Measurements from ENCODE around the gene CTDP1. TPM values are rescaled to one million over a fixed set of nuclear protein-coding genes. Genes with fewer than 3 reads are reported as not detected.

The CTDP1 gene
- total RNA-seq, 2 experiments from 2014 or later, result 28.0 to 29.1 TPM

GRCh38 chr18:79784965-79785770 lies 105.6 kb downstream of the CTDP1 start:
- H3K4me3 Mint-ChIP-seq, result no peak overlapping the region
- CTCF ChIA-PET, result interaction anchor here (0.6 kb wide), 1 partner anchor 32 kb away, joined by 3 read pairs; no protein-coding TSS in a partner anchor
- H3K27ac Mint-ChIP-seq, result no peak overlapping the region
- no peaks in the 10 kb centered on the region for H3K9me3 Mint-ChIP-seq
- no peaks in the 10 kb centered on the region for H3K36me3 Mint-ChIP-seq (ENCODE audit: low read depth)
- intact Hi-C loops (cut with micrococcal nuclease), result no loop called here
- H3K4me1 Mint-ChIP-seq (ENCODE audit: low read depth), result no peaks in the 10 kb centered on the region
- peaks cover 34% of the 10 kb centered on the region for H3K27me3 Mint-ChIP-seq (ENCODE audit: low read depth)
- no peak for DNase-seq

GRCh38 chr18:79785831-79786230 lies 106.2 kb downstream of the CTDP1 start:
- DNase-seq, result no peak
- CTCF ChIA-PET, result no interaction called here

GRCh38 chr18:79786304-79786703 lies 106.7 kb downstream of the CTDP1 start:
- Mint-ChIP-seq H3K4me1 (ENCODE audit: low read depth) (peaks cover 2% of the 10 kb centered on the region), H3K27me3 (ENCODE audit: low read depth) (peaks cover 43% of the 10 kb centered on the region), H3K36me3 (ENCODE audit: low read depth) (no peaks in the 10 kb centered on the region), H3K27ac (no peak overlapping the region), H3K9me3 (no peaks in the 10 kb centered on the region), H3K4me3 (no peak overlapping the region)
- intact Hi-C loops (cut with micrococcal nuclease), result no loop called here
- no peak for DNase-seq
- CTCF ChIA-PET, result no interaction called here

More at GRCh38 chr18:79785831-79786230, 106.2 kb downstream of the CTDP1 start:
- no peak overlapping the region for H3K4me3 Mint-ChIP-seq
- no peak overlapping the region for H3K27ac Mint-ChIP-seq
- H3K27me3 Mint-ChIP-seq (ENCODE audit: low read depth), result peaks cover 39% of the 10 kb centered on the region
- no peaks in the 10 kb centered on the region for H3K36me3 Mint-ChIP-seq (ENCODE audit: low read depth)
- no peaks in the 10 kb centered on the region for H3K9me3 Mint-ChIP-seq
- intact Hi-C loops (cut with micrococcal nuclease), result no loop called here
- no peaks in the 10 kb centered on the region for H3K4me1 Mint-ChIP-seq (ENCODE audit: low read depth)

GRCh38 chr18:79786786-79787526 lies 107.4 kb downstream of the CTDP1 start:
- intact Hi-C loops (cut with micrococcal nuclease), result no loop called here
- Mint-ChIP-seq H3K27me3 (ENCODE audit: low read depth) (peaks cover 49% of the 10 kb centered on the region), H3K4me3 (no peak overlapping the region), H3K4me1 (ENCODE audit: low read depth) (peaks cover 5% of the 10 kb centered on the region), H3K9me3 (no peaks in the 10 kb centered on the region), H3K27ac (no peak overlapping the region), H3K36me3 (ENCODE audit: low read depth) (no peaks in the 10 kb centered on the region)
- no peak for DNase-seq
- CTCF ChIA-PET, result no interaction called here

DNA sequence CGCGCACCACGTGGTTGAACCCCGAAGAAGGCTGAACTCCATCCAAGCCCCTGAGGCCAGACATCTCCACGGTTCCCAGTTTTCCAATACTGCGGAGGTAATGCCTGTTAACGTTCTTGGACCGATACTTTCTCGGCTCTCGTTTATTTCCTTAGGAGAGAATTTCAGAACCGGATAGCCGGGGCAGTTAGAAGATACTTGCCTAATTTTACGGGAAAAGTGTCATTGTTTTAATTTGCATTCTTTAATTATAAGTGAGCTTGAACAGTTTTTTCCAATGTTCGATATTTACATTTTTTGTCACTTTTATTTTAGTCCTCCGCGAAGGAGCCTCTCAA lies 107.9 kb downstream of the CTDP1 start:
- H3K4me3 Mint-ChIP-seq, result no peak overlapping the region
- H3K9me3 Mint-ChIP-seq, result no peaks in the 10 kb centered on the region
- intact Hi-C loops (cut with micrococcal nuclease), result no loop called here
- H3K4me1 Mint-ChIP-seq (ENCODE audit: low read depth), result peaks cover 7% of the 10 kb centered on the region
- CTCF ChIA-PET, result no interaction called here
- no peak overlapping the region for H3K27ac Mint-ChIP-seq
- no peaks in the 10 kb centered on the region for H3K36me3 Mint-ChIP-seq (ENCODE audit: low read depth)
- DNase-seq, result no peak
- peaks cover 55% of the 10 kb centered on the region for H3K27me3 Mint-ChIP-seq (ENCODE audit: low read depth)

DNA sequence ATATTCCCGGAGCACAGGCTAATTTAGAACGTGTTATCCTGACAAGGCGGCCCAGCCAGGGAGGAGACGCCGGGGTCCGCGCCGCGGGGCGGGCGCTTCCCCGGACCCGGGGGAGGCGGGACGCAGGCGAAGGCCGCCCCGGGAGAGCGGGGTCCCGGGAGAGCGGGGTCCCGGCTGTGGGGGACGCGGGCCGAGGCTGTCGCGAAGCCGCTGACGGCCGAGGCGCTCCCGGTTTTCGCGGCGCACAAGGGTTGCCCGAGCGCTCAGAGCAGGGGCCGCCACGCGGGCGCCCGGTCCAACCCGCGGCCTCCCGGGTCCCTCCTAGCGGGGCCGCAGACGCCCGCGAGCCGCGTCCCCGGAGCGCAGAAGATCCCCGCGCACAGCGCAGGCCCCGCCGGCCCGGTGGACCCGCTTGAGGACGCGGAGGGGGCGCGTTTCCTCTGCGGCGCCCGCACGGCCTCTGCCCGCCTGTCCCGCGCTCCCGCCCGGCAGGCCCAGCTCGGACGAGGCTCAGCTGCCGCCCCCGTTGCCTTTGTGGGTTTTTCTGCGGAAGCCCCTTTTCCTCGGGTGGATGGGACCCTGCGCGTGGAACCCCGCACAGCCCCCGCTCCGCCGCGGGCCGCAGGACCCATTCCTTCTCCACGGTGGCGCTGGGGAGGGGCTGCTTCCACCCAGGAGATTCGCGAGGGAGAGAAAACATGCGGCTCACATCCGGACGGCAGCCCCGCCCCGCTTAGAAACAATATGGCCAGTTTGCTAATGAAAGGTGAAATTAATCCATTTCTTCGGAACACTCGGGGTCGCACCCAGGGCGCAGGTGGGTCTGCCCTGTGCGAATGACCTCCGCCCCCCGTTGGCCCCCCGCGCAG lies 108.5 kb downstream of the CTDP1 start:
- Mint-ChIP-seq H3K27me3 (ENCODE audit: low read depth) (peaks cover 60% of the 10 kb centered on the region), H3K27ac (no peak overlapping the region), H3K4me3 (no peak overlapping the region)

DNA sequence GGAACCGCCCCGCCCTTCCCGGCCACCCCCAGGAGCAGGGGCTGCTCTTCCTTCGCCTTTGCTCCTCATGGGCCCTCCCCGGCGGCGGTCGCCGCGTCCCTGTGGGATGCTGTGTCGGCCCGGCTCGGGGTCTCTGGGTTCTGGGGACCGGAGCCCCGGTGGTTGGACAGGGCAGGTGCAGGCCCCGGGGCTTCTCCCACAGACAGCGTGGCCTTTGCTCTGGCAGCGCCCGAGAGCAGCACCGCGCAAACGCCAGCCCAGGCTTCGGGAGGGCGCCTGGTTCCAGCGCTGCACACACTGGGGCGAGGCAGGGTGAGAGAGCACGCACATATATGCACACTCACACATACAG lies 109.1 kb downstream of the CTDP1 start:
- CTCF ChIA-PET, result no interaction called here
- Mint-ChIP-seq H3K36me3 (ENCODE audit: low read depth) (no peaks in the 10 kb centered on the region), H3K9me3 (no peaks in the 10 kb centered on the region), H3K4me3 (no peak overlapping the region), H3K27me3 (ENCODE audit: low read depth) (peaks cover 60% of the 10 kb centered on the region), H3K4me1 (ENCODE audit: low read depth) (peaks cover 10% of the 10 kb centered on the region), H3K27ac (no peak overlapping the region)
- DNase-seq, result no peak
- intact Hi-C loops (cut with micrococcal nuclease), result no loop called here

More for the DNA sequence above, 108.5 kb downstream of the CTDP1 start:
- Mint-ChIP-seq H3K4me1 (ENCODE audit: low read depth) (peaks cover 10% of the 10 kb centered on the region), H3K36me3 (ENCODE audit: low read depth) (no peaks in the 10 kb centered on the region), H3K9me3 (no peaks in the 10 kb centered on the region)
- intact Hi-C loops (cut with micrococcal nuclease), result no loop called here
- CTCF ChIA-PET, result no interaction called here
- no peak for DNase-seq

DNA sequence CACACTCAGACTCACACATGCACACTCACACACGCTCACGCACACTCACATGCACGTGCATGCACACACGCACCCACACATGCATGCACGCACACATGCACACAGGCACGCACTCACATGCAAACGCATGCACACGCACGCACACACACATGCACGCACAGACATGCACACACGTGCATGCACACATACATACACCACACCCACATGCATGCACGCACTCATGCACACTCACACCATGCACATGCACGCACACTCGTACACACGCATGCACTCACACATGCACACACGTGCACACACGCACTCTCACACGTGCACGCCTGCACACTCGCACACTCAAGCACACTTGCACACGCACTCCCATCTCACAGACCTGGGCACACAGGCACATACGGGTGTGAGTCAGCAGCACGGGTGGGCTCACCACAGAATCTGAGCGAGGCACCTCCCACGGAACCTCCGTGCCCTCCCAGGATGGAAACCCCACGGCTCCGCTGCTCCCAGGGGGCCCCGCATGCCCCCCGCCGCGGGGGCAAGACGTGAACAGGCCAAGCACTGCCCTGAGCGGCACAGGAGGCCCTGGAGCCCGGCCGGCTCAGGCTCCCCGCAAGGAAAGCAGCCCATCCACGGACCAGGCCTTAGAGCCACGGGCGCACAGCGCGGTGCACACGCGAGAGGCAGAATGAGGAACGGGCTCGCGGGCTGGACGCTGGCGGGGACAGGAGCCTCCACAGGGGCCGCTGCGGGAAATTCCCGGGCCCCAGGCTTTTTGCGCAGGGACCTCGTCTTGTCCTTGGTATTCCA lies 109.7 kb downstream of the CTDP1 start:
- no peak for DNase-seq
- CTCF ChIA-PET, result no interaction called here
- H3K36me3 Mint-ChIP-seq (ENCODE audit: low read depth), result no peaks in the 10 kb centered on the region

GRCh38 chr18:79789901-79790890 lies 110.6 kb downstream of the CTDP1 start:
- Mint-ChIP-seq H3K27me3 (ENCODE audit: low read depth) (peaks cover 56% of the 10 kb centered on the region), H3K4me1 (ENCODE audit: low read depth) (peaks cover 10% of the 10 kb centered on the region), H3K36me3 (ENCODE audit: low read depth) (no peaks in the 10 kb centered on the region), H3K4me3 (no peak overlapping the region), H3K27ac (no peak overlapping the region), H3K9me3 (no peaks in the 10 kb centered on the region)
- DNase-seq, result no peak
- CTCF ChIA-PET, result no interaction called here
- intact Hi-C loops (cut with micrococcal nuclease), result no loop called here

More for the DNA sequence above, 109.7 kb downstream of the CTDP1 start:
- Mint-ChIP-seq H3K9me3 (no peaks in the 10 kb centered on the region), H3K4me3 (no peak overlapping the region), H3K27ac (no peak overlapping the region), H3K4me1 (ENCODE audit: low read depth) (peaks cover 10% of the 10 kb centered on the region), H3K27me3 (ENCODE audit: low read depth) (peaks cover 58% of the 10 kb centered on the region)
- intact Hi-C loops (cut with micrococcal nuclease), result no loop called here

- DNase-seq, result peak; percentile 14
- Mint-ChIP-seq H3K27ac (no peak overlapping the region), H3K36me3 (ENCODE audit: low read depth) (no peaks in the 10 kb centered on the region), H3K4me1 (ENCODE audit: low read depth) (peaks cover 10% of the 10 kb centered on the region), H3K9me3 (no peaks in the 10 kb centered on the region), H3K27me3 (ENCODE audit: low read depth) (peaks cover 58% of the 10 kb centered on the region), H3K4me3 (no peak overlapping the region)
- CTCF ChIA-PET, result no interaction called here
- intact Hi-C loops (cut with micrococcal nuclease), result no loop called here
Observed at GRCh38 chr18:79790996-79791972, 111.7 kb downstream of the CTDP1 start.

Data from activated naive CD4-positive, alpha-beta T cell treated with anti-CD3 and anti-CD28 coated beads for 36 hours (primary cell).